Sigmoid colon (tissue), 4 donors: ENCODE results near the gene ADAMTS17.

Experiments
- POLR2AphosphoS5 ChIP-seq, 4 donors: sonication (generic); formaldehyde crosslinking; IDR thresholded peaks; one replicate each; pipeline ENCODE4 v1.6.1; 2017; ENCODE audit warnings: antibody characterized with exemption in 4 of 4
- TF ChIP-seq, protein P1 (sequence below), 4 experiments: fragments of 450-650 bp in 3 of 4; fragments of 200-600 bp in 1 of 4; IDR thresholded peaks; one replicate each; pipeline ENCODE4 v1.5.1; 2016 to 2019; ENCODE audit warnings: antibody characterized with exemption in 4 of 4, mild to moderate bottlenecking in 3 of 4, moderate library complexity in 2 of 4

DNA sequence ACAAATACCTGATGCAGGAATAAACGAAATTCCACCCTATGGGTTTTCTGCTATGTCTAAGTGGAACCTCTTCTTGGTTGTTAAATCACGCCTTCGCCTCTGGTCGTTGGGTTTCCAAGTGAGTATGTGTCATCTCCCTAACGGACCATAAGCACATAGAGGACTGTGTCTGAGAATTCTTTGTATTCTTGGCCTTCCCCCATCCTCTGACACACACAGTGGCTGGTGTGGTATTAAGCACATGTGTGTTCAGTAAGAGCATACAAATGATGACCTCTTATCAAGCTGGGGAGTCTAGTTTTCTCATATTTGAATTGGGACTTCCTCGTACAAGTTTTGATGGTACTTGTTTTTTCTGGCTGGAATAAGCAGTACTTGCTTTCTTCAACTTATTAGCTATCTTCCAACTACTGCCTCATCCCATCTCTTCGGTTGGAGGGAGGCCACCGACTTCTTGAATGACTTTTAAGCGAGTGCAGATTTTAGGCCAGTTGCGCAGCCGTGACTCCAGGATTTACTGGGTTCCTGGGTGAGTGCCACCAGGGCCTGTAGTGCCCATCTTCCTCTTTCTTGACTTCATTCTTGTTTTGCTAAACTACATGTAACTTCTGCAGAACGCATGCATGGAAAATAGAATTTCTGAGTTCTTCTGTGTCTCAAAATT lies 240.2 kb downstream of the ADAMTS17 start:
- TF ChIP-seq, protein P1, sequence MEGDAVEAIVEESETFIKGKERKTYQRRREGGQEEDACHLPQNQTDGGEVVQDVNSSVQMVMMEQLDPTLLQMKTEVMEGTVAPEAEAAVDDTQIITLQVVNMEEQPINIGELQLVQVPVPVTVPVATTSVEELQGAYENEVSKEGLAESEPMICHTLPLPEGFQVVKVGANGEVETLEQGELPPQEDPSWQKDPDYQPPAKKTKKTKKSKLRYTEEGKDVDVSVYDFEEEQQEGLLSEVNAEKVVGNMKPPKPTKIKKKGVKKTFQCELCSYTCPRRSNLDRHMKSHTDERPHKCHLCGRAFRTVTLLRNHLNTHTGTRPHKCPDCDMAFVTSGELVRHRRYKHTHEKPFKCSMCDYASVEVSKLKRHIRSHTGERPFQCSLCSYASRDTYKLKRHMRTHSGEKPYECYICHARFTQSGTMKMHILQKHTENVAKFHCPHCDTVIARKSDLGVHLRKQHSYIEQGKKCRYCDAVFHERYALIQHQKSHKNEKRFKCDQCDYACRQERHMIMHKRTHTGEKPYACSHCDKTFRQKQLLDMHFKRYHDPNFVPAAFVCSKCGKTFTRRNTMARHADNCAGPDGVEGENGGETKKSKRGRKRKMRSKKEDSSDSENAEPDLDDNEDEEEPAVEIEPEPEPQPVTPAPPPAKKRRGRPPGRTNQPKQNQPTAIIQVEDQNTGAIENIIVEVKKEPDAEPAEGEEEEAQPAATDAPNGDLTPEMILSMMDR (IDR thresholded peaks at IDR 0.05) = no peak
- no peak for TF ChIP-seq POLR2AphosphoS5 (IDR thresholded peaks at IDR 0.05)
